BLaER1 (cell line): ENCODE data around the gene MAP4K4.
A peak's percentile ranks its signal among the peaks of the same experiment; 100 is the strongest.

Experiments
- H3K27ac ChIP-seq: shearing (Covaris generic); formaldehyde crosslinking; 2 replicates; pipeline ENCODE4 v1.8.1; 2022
- H3K27me3 ChIP-seq: shearing (Covaris generic); formaldehyde crosslinking; 2 replicates; pipeline ENCODE4 v1.8.1; 2022
- H3K36me3 ChIP-seq: shearing (Covaris generic); formaldehyde crosslinking; 2 replicates; pipeline ENCODE4 v1.8.1; 2022
- H3K4me1 ChIP-seq: shearing (Covaris generic); formaldehyde crosslinking; 2 replicates; pipeline ENCODE4 v1.8.1; 2022
- H3K4me2 ChIP-seq: shearing (Covaris generic); formaldehyde crosslinking; 2 replicates; pipeline ENCODE4 v1.8.1; 2022
- H3K4me3 ChIP-seq: shearing (Covaris generic); formaldehyde crosslinking; 2 replicates; pipeline ENCODE4 v1.8.1; 2022
- H3K9ac ChIP-seq: shearing (Covaris generic); formaldehyde crosslinking; 2 replicates; pipeline ENCODE4 v1.8.1; 2022
- H3K9me3 ChIP-seq: shearing (Covaris generic); formaldehyde crosslinking; 2 replicates; pipeline ENCODE4 v1.8.1; 2022
- H4K20me1 ChIP-seq: shearing (Covaris generic); formaldehyde crosslinking; 2 replicates; pipeline ENCODE4 v1.8.1; 2022
- Cebpa-rat ChIP-seq: shearing (Covaris generic); IDR thresholded peaks from 2 replicates; pipeline ENCODE4 v1.8.1; 2022

The MAP4K4 gene

GRCh38 chr2:101697124-101698013 lies at the start of gene MAP4K4:
MAP4K4 (plus strand) TSS chr2:101697707; CDS start chr2:101698081, 374 bp downstream.
- TF ChIP-seq Cebpa-rat = no peak
- Histone ChIP-seq H3K36me3 (peaks cover 13% of the 10 kb centered on the region), H4K20me1 (peaks cover 42% of the 10 kb centered on the region), H3K9me3 (peaks cover 11% of the 10 kb centered on the region; the same call in 1 of the 2 replicates), H3K4me3 (peak within 1 kb of the TSS; percentile 95), H3K27me3 (no peaks in the 10 kb centered on the region), H3K9ac (peak within 1 kb of the TSS; percentile 100), H3K27ac (peak within 1 kb of the TSS; percentile 100), H3K4me1 (peaks cover 40% of the 10 kb centered on the region), H3K4me2 (peak within 1 kb of the TSS; percentile 94)

GRCh38 chr2:101653469-101653868 lies 44.0 kb upstream of the MAP4K4 start:
- Histone ChIP-seq H3K27ac (no peak overlapping the region), H4K20me1 (no peaks in the 10 kb centered on the region), H3K4me1 (peaks cover 55% of the 10 kb centered on the region), H3K36me3 (no peaks in the 10 kb centered on the region), H3K9me3 (peaks cover 14% of the 10 kb centered on the region), H3K9ac (no peak overlapping the region), H3K27me3 (no peaks in the 10 kb centered on the region), H3K4me3 (no peak overlapping the region), H3K4me2 (no peak overlapping the region)
- TF ChIP-seq Cebpa-rat = no peak

GRCh38 chr2:101655702-101656422 lies 41.6 kb upstream of the MAP4K4 start:
- TF ChIP-seq Cebpa-rat = no peak
- no peak overlapping the region for H3K9ac ChIP-seq

GRCh38 chr2:101657787-101658186 lies 39.7 kb upstream of the MAP4K4 start:
- Histone ChIP-seq H3K4me1 (peaks cover 38% of the 10 kb centered on the region), H3K4me2 (peak overlapping the region; percentile 39), H3K9ac (peak overlapping the region; percentile 22; the same call in 1 of the 2 replicates), H3K27me3 (no peaks in the 10 kb centered on the region), H3K27ac (no peak overlapping the region), H3K36me3 (no peaks in the 10 kb centered on the region), H4K20me1 (no peaks in the 10 kb centered on the region), H3K4me3 (no peak overlapping the region), H3K9me3 (peaks cover 6% of the 10 kb centered on the region)
- TF ChIP-seq Cebpa-rat = no peak

More at GRCh38 chr2:101655702-101656422, 41.6 kb upstream of the MAP4K4 start:
- peak overlapping the region; percentile 25; the same call in 1 of the 2 replicates for H3K4me2 ChIP-seq
- no peaks in the 10 kb centered on the region for H3K27me3 ChIP-seq
- H4K20me1 ChIP-seq = no peaks in the 10 kb centered on the region
- no peaks in the 10 kb centered on the region for H3K36me3 ChIP-seq
- H3K4me1 ChIP-seq = peaks cover 57% of the 10 kb centered on the region
- H3K9me3 ChIP-seq = peaks cover 6% of the 10 kb centered on the region
- no peak overlapping the region for H3K4me3 ChIP-seq
- no peak overlapping the region for H3K27ac ChIP-seq

- H3K4me2 ChIP-seq = peak overlapping the region; percentile 39
- no peaks in the 10 kb centered on the region for H3K27me3 ChIP-seq
Observed at GRCh38 chr2:101658387-101658786, 39.1 kb upstream of the MAP4K4 start.

GRCh38 chr2:101665312-101665711 lies 32.2 kb upstream of the MAP4K4 start:
- Histone ChIP-seq H3K27me3 (no peaks in the 10 kb centered on the region), H4K20me1 (no peaks in the 10 kb centered on the region), H3K27ac (no peak overlapping the region), H3K4me2 (no peak overlapping the region), H3K9ac (no peak overlapping the region), H3K36me3 (no peaks in the 10 kb centered on the region), H3K4me3 (no peak overlapping the region), H3K9me3 (peaks cover 7% of the 10 kb centered on the region; the same call in 1 of the 2 replicates), H3K4me1 (no peaks in the 10 kb centered on the region)
- no peak for TF ChIP-seq Cebpa-rat

More at GRCh38 chr2:101658387-101658786, 39.1 kb upstream of the MAP4K4 start:
- TF ChIP-seq Cebpa-rat = no peak
- no peaks in the 10 kb centered on the region for H4K20me1 ChIP-seq
- peaks cover 33% of the 10 kb centered on the region for H3K4me1 ChIP-seq
- H3K4me3 ChIP-seq = no peak overlapping the region
- no peak overlapping the region; the same call in 1 of the 2 replicates for H3K9ac ChIP-seq
- H3K27ac ChIP-seq = no peak overlapping the region
- H3K9me3 ChIP-seq = peaks cover 3% of the 10 kb centered on the region
- H3K36me3 ChIP-seq = no peaks in the 10 kb centered on the region

GRCh38 chr2:101667823-101668222 lies 29.7 kb upstream of the MAP4K4 start:
- Histone ChIP-seq H3K9me3 (peaks cover 26% of the 10 kb centered on the region), H3K27me3 (no peaks in the 10 kb centered on the region), H3K4me2 (no peak overlapping the region), H3K9ac (no peak overlapping the region), H4K20me1 (no peaks in the 10 kb centered on the region), H3K36me3 (no peaks in the 10 kb centered on the region), H3K27ac (no peak overlapping the region), H3K4me1 (no peaks in the 10 kb centered on the region), H3K4me3 (no peak overlapping the region)
- TF ChIP-seq Cebpa-rat = no peak

- Histone ChIP-seq H3K4me2 (no peak overlapping the region), H3K36me3 (no peaks in the 10 kb centered on the region), H3K27me3 (no peaks in the 10 kb centered on the region), H3K4me1 (no peaks in the 10 kb centered on the region), H3K9me3 (peaks cover 38% of the 10 kb centered on the region), H3K9ac (no peak overlapping the region), H3K27ac (no peak overlapping the region), H4K20me1 (no peaks in the 10 kb centered on the region), H3K4me3 (no peak overlapping the region)
- TF ChIP-seq Cebpa-rat = no peak
Observed at GRCh38 chr2:101672047-101672446, 25.5 kb upstream of the MAP4K4 start.

- no peak overlapping the region for H3K27ac ChIP-seq
- H3K4me2 ChIP-seq = no peak overlapping the region
- no peak for TF ChIP-seq Cebpa-rat
- H3K27me3 ChIP-seq = no peaks in the 10 kb centered on the region
- peaks cover 38% of the 10 kb centered on the region for H3K9me3 ChIP-seq
- H3K4me3 ChIP-seq = no peak overlapping the region
- H4K20me1 ChIP-seq = no peaks in the 10 kb centered on the region
- H3K4me1 ChIP-seq = no peaks in the 10 kb centered on the region; the same call in 1 of the 2 replicates
- no peaks in the 10 kb centered on the region for H3K36me3 ChIP-seq
- no peak overlapping the region for H3K9ac ChIP-seq
Observed at GRCh38 chr2:101673920-101674319, 23.6 kb upstream of the MAP4K4 start.

GRCh38 chr2:101675512-101675911 lies 22.0 kb upstream of the MAP4K4 start:
- H3K4me2 ChIP-seq = no peak overlapping the region

More at GRCh38 chr2:101675512-101675911, 22.0 kb upstream of the MAP4K4 start:
- no peak overlapping the region for H3K27ac ChIP-seq
- TF ChIP-seq Cebpa-rat = no peak
- peaks cover 38% of the 10 kb centered on the region for H3K9me3 ChIP-seq
- H4K20me1 ChIP-seq = no peaks in the 10 kb centered on the region
- H3K9ac ChIP-seq = no peak overlapping the region
- no peak overlapping the region for H3K4me3 ChIP-seq
- no peaks in the 10 kb centered on the region for H3K36me3 ChIP-seq
- no peaks in the 10 kb centered on the region for H3K27me3 ChIP-seq
- H3K4me1 ChIP-seq = no peaks in the 10 kb centered on the region; the same call in 1 of the 2 replicates
